GM12891 (cell line): ENCODE data around the gene GUCY2C.

ENCODE experiments used
- POLR2A ChIP-seq: IDR thresholded peaks from 2 replicates; pipeline ENCODE4 v1.6.1; 2011; ENCODE audit warnings: low read depth, low read length, control low read depth
- POLR2AphosphoS5 ChIP-seq: IDR thresholded peaks from 2 replicates; pipeline ENCODE4 v1.6.1; 2011; ENCODE audit warnings: low read depth, low read length, control low read depth
- SPI1 ChIP-seq: IDR thresholded peaks from 2 replicates; pipeline ENCODE4 v1.6.1; 2011; ENCODE audit warnings: low read depth, low read length, control low read depth
- TAF1 ChIP-seq: IDR thresholded peaks from 2 replicates; pipeline ENCODE4 v1.6.1; 2011; ENCODE audit warnings: low read depth, low read length, control low read depth

DNA sequence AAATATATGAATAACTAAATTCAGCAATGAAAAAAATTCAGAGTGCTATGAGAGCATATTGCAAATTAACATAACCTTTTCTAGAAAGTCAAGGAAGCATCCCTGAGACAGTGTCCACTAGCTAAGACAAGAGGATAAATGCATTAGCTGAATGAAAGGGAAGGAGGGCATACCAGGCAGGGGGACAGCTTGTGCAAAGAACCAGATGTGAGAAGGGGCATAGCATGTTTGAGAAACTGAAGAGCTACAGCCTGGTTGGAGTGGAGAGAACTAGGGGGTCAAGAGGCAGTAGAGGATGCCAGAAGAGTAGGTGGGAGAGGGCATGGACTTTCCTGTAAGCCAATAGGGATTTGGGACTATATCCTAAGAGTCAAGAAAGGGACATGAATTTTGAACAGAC lies 2.2 kb upstream of the GUCY2C start:
- TF ChIP-seq POLR2A = no peak
- no peak for TF ChIP-seq SPI1
- no peak for TF ChIP-seq POLR2AphosphoS5
- TF ChIP-seq TAF1 = no peak
